A549 (cell line): ENCODE results near the gene TNPO2. TPM values are rescaled to one million over a fixed set of nuclear protein-coding genes. Genes with fewer than 3 reads are reported as not detected.

Experiments
- ATAC-seq, 2 experiments: fragments of 200-7000 bp in 1 of 2; fragments of >200 bp in 1 of 2; cut with Nextera tagmentation in 1 of 2; cut with Tn5 transposase in 1 of 2; 3 replicates each; pipeline versions ENCODE4 v1.8.0 to v1.9.1; 2018 to 2020; ENCODE audit warnings: mild to moderate bottlenecking in 1 of 2, moderate library complexity in 1 of 2
- CTCF ChIA-PET: fragments of 300-600 bp; sonication (Branson Sonifier 250); formaldehyde crosslinking; extraction: SDS; loops from one replicate; lab custom pipeline; 2021; ENCODE audit warnings: antibody characterized with exemption, inconsistent platforms; lab: Yijun Ruan, JAX
- POLR2A ChIA-PET: fragments of 350-600 bp; formaldehyde crosslinking; extraction: SDS; loops from one replicate; lab custom pipeline; 2021; ENCODE audit warnings: antibody characterized with exemption, inconsistent platforms; lab: Yijun Ruan, JAX
- DNase-seq, 2 experiments: peaks; one replicate each; pipeline versions ENCODE4 v3.0.0 to v3.0.0-alpha.2; 2011 to 2016; ENCODE audit warnings: low read depth in 1 of 2, low spot score in 1 of 2
- FAIRE-seq: peaks from 2 replicates; lab custom pipeline; 2011; peaks lifted over from hg19 to GRCh38; lab: Jason Lieb, UNC
- H3K27ac ChIP-seq, 2 experiments: fragments of >200 bp; sonication (Bioruptor Twin); formaldehyde crosslinking; 3 replicates each; pipeline ENCODE4 v1.5.1; 2016 to 2017
- H3K4me1 ChIP-seq: fragments of >200 bp; sonication (Bioruptor Twin); formaldehyde crosslinking; 3 replicates; pipeline ENCODE4 v1.6.1; 2016
- H3K4me2 ChIP-seq: fragments of >200 bp; sonication (Bioruptor Twin); formaldehyde crosslinking; 3 replicates; pipeline ENCODE4 v1.6.1; 2016
- H3K4me3 ChIP-seq: fragments of >200 bp; sonication (Bioruptor Twin); formaldehyde crosslinking; 3 replicates; pipeline ENCODE4 v1.5.1; 2016
- H3K9me3 ChIP-seq: fragments of >200 bp; sonication (Bioruptor Twin); formaldehyde crosslinking; 3 replicates; pipeline ENCODE4 v1.6.1; 2016
- CBX8 ChIP-seq: fragments of 200-600 bp; sonication (generic); IDR thresholded peaks from 2 replicates; pipeline ENCODE4 v1.6.1; 2016
- EHF ChIP-seq: fragments of 250-450 bp; sonication (Bioruptor Pico); IDR thresholded peaks from 2 replicates; pipeline ENCODE4 v1.5.0; 2020; ENCODE audit warnings: mild to moderate bottlenecking
- EHMT2 ChIP-seq: fragments of 200-600 bp; sonication (generic); IDR thresholded peaks from 2 replicates; pipeline ENCODE4 v1.6.1; 2016; ENCODE audit warnings: antibody characterized with exemption, low read depth, mild to moderate bottlenecking, moderate library complexity
- ESRRA ChIP-seq: fragments of 150-350 bp; IDR thresholded peaks from 2 replicates; pipeline ENCODE4 v1.6.1; 2014; ENCODE audit warnings: mild to moderate bottlenecking, low read length, borderline replicate concordance
- FOSL2 ChIP-seq, 2 experiments: fragments of 450-650 bp in 1 of 2; fragments of >200 bp in 1 of 2; sonication (Bioruptor Twin) in 1 of 2; formaldehyde crosslinking; IDR thresholded peaks; 2 replicates each; pipeline versions ENCODE4 v1.5.0 to v1.6.1; 2016 to 2020; ENCODE audit warnings: mild to moderate bottlenecking in 1 of 2, moderate library complexity in 1 of 2
- FOXS1 ChIP-seq: fragments of 250-450 bp; sonication (Bioruptor Pico); IDR thresholded peaks from 2 replicates; pipeline ENCODE4 v1.5.0; 2020; ENCODE audit warnings: mild to moderate bottlenecking, moderate library complexity
- HEYL ChIP-seq: fragments of 250-450 bp; sonication (Bioruptor Pico); IDR thresholded peaks from 2 replicates; pipeline ENCODE4 v1.8.0; 2021; ENCODE audit warnings: mild to moderate bottlenecking, moderate library complexity
- HOXB13 ChIP-seq: fragments of 250-450 bp; sonication (Bioruptor Pico); IDR thresholded peaks from 2 replicates; pipeline ENCODE4 v1.5.0; 2020; ENCODE audit warnings: low read depth, mild to moderate bottlenecking, moderate library complexity
- JUN ChIP-seq, 2 experiments: fragments of >200 bp; sonication (Bioruptor Twin); formaldehyde crosslinking; IDR thresholded peaks; 2 replicates in 1 of 2; 3 replicates in 1 of 2; pipeline ENCODE4 v1.6.1; 2016 to 2017
- KDM5A ChIP-seq: fragments of 200-600 bp; sonication (generic); IDR thresholded peaks from 2 replicates; pipeline ENCODE4 v1.6.1; 2016; ENCODE audit warnings: antibody characterized with exemption, mild to moderate bottlenecking
- MAFK ChIP-seq: fragments of 450-650 bp; IDR thresholded peaks from 2 replicates; pipeline ENCODE4 v1.6.1; 2014; ENCODE audit not compliant: partially characterized antibody
- MAZ ChIP-seq: fragments of 150-350 bp; IDR thresholded peaks from 2 replicates; pipeline ENCODE4 v1.6.1; 2014; ENCODE audit warnings: antibody characterized with exemption, low read depth, low read length, borderline replicate concordance
- NFE2L2 ChIP-seq: fragments of 150-350 bp; conservative IDR thresholded peaks from 2 replicates; pipeline ENCODE4 v1.6.1; 2014; ENCODE audit warnings: low read length
- NPAS2 ChIP-seq: fragments of 250-450 bp; sonication (Bioruptor Pico); IDR thresholded peaks from 2 replicates; pipeline ENCODE4 v1.8.0; 2022; ENCODE audit warnings: mild to moderate bottlenecking, moderate library complexity, borderline replicate concordance
- NR3C1 ChIP-seq: fragments of >200 bp; sonication (Bioruptor Twin); formaldehyde crosslinking; IDR thresholded peaks from 3 replicates; pipeline ENCODE4 v1.6.1; 2017
- POLR2A ChIP-seq: IDR thresholded peaks from 2 replicates; pipeline ENCODE4 v1.6.1; 2012; ENCODE audit warnings: mild to moderate bottlenecking, low read length
- RCOR1 ChIP-seq: fragments of 150-350 bp; IDR thresholded peaks from 2 replicates; pipeline ENCODE4 v1.6.1; 2014; ENCODE audit warnings: antibody characterized with exemption, low read length, low read depth
- RNF2 ChIP-seq: fragments of 200-600 bp; sonication (generic); IDR thresholded peaks from 2 replicates; pipeline ENCODE4 v1.6.1; 2016; ENCODE audit warnings: low read depth, mild to moderate bottlenecking, antibody characterized with exemption, moderate library complexity, borderline replicate concordance
- TFCP2L1 ChIP-seq: fragments of 250-450 bp; sonication (Bioruptor Pico); IDR thresholded peaks from 2 replicates; pipeline ENCODE4 v1.5.0; 2021; ENCODE audit warnings: mild to moderate bottlenecking
- ZFP36 ChIP-seq: fragments of 450-650 bp; IDR thresholded peaks from 2 replicates; pipeline ENCODE4 v1.6.1; 2014; ENCODE audit warnings: borderline replicate concordance; ENCODE audit not compliant: partially characterized antibody
- ZSCAN20 ChIP-seq: fragments of 250-450 bp; sonication (Bioruptor Pico); IDR thresholded peaks from 2 replicates; pipeline ENCODE4 v1.8.0; 2022; ENCODE audit warnings: mild to moderate bottlenecking, moderate library complexity
- WGBS: methylation state at CpG from one replicate; pipeline ENCODE4 v1.1.6; 2017; ENCODE audit errors: missing lambda C conversion rate; 5-methylcytosine and 5-hydroxymethylcytosine counted together
- polyA plus RNA-seq, 4 experiments: library from polyadenylated mRNA; depleted of rRNA in 3 of 4; stranded (reverse); fragments of >200 nt; fragmentation: RNase III in 1 of 4; extraction: RNeasy Plus Mini Kit Qiagen cat#74134 plus additional on column Dnase treatment in 1 of 4; gene quantifications; 2 replicates in 3 of 4; 3 replicates in 1 of 4; pipeline ENCODE4 v1.2.3, GENCODE V29; 2011 to 2017
- TF ChIP-seq, protein P1 (sequence below): fragments of 450-650 bp; IDR thresholded peaks from 2 replicates; pipeline ENCODE4 v1.6.1; 2014; ENCODE audit warnings: antibody characterized with exemption
- TF ChIP-seq, protein P2 (sequence below): fragments of >200 bp; sonication (Bioruptor Twin); formaldehyde crosslinking; IDR thresholded peaks from 3 replicates; pipeline ENCODE4 v1.6.1; 2016
- TF ChIP-seq, protein P3 (sequence below): fragments of >200 bp; sonication (Bioruptor Twin); formaldehyde crosslinking; IDR thresholded peaks from 2 replicates; pipeline ENCODE4 v1.6.1; 2016
- TF ChIP-seq, protein P4 (sequence below): fragments of 200-600 bp; sonication (generic); IDR thresholded peaks from 2 replicates; pipeline ENCODE4 v1.6.1; 2016; ENCODE audit warnings: antibody characterized with exemption, mild to moderate bottlenecking, moderate library complexity
- TF ChIP-seq, protein P5 (sequence below): fragments of 150-350 bp; IDR thresholded peaks from 2 replicates; pipeline ENCODE4 v1.6.1; 2014; ENCODE audit warnings: low read depth, mild to moderate bottlenecking, low read length

The TNPO2 gene
- polyA plus RNA-seq, 2 of the 4 experiments (the other 2 are of a cell fraction): 33.7 to 41.0 TPM

DNA sequence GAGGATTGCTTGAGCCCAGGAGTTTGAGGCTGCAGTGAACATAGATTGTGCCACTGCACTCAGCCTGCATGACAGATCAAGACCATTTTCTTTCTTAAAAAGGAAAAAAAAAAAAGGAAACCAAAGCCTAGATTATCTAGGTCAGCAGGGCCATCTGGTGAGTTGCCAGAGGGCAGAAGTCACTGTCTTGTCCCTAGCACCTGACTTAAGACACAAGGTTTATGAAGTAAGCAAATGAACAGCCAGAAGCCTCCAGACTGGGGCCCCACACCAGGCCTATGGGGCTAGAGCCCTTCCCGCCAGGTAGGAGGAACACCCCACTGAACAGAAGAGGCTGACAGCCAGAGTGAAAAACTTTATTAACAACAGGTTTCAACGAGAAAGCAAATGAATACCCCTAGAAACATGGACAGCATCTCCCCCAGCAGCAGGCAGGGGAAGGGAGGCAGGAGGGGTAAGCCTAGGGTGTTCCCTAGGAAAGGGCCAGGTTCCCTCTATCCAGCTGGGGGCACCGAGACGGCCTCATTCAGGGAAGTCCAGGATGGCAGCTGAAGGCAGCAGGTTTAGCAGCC is 55.9 kb downstream of the TNPO2 start:
- FAIRE-seq (no peak), ATAC-seq (no peak), DNase-seq (no peak)
- POLR2A ChIA-PET: no interaction called here
- CTCF ChIA-PET: interaction anchor here (1.3 kb wide), 1 partner anchor 9 kb away, joined by 3 read pairs; no protein-coding TSS in a partner anchor
- Histone ChIP-seq H3K4me2 (peak overlapping the region; percentile 93), H3K9me3 (no peaks in the 10 kb centered on the region), H3K4me3 (peak overlapping the region; percentile 97; the same call in 1 of the 3 replicates), H3K4me1 (peaks cover 11% of the 10 kb centered on the region), H3K27ac (no peak overlapping the region)
- WGBS: 63% methylated on average over 4 of the region's 4 CpGs
- TF ChIP-seq TFCP2L1 (CRISPR knock-in tag) (no peak), HEYL (CRISPR knock-in tag) (no peak), ZSCAN20 (CRISPR knock-in tag) (no peak), KDM5A (no peak), RNF2 (no peak), MAFK (no peak), NPAS2 (no peak), MAZ (no peak), EHMT2 (no peak)
- TF ChIP-seq, protein P1, sequence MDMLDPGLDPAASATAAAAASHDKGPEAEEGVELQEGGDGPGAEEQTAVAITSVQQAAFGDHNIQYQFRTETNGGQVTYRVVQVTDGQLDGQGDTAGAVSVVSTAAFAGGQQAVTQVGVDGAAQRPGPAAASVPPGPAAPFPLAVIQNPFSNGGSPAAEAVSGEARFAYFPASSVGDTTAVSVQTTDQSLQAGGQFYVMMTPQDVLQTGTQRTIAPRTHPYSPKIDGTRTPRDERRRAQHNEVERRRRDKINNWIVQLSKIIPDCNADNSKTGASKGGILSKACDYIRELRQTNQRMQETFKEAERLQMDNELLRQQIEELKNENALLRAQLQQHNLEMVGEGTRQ: no peak
- TF ChIP-seq, protein P2, sequence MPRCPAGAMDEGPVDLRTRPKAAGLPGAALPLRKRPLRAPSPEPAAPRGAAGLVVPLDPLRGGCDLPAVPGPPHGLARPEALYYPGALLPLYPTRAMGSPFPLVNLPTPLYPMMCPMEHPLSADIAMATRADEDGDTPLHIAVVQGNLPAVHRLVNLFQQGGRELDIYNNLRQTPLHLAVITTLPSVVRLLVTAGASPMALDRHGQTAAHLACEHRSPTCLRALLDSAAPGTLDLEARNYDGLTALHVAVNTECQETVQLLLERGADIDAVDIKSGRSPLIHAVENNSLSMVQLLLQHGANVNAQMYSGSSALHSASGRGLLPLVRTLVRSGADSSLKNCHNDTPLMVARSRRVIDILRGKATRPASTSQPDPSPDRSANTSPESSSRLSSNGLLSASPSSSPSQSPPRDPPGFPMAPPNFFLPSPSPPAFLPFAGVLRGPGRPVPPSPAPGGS: no peak

DNA sequence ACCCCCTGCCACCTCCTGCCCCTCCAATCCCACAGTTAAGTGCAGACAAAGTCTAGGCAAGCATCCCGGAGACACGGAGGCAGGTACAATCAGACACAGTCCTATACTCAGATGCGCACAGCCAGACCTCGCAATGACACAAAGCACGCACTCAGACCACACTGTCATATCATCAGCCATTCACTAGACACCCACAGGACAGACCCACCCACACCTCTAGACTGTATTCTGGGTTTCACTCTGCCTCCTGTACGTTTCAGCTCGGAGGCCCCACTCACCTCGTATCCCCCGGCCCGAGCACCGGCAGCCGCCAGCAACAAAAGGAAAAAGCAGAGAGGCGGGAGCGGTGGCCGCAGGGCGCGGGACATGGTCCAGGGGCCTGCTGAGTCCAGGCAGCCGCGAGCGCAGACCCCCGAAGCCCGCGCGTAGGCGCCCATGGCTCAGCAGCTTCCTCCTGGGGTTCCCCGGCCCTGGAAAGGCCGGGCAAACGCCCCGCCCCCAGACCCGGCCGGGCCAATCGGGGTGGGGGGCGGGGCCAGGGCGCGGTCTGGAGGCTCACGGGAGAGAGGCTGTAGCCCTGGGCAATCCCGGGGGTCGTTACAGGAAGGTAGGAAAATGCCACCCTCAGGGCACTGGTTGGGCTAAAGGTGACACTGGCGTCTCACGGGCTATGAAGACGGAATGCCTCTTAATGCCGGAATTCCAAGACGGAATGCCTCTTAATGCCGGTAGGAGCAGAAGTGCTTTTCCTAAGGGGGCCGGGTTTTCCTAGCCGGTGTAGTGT is 57.3 kb downstream of the TNPO2 start, which contains the start of the genes MAN2B1 and WDR83:
TSS of gene MAN2B1 (minus strand) at position 478 of the 784 bp plus-strand sequence. CDS start at position 437, 41 bp downstream.
TSS of gene WDR83 (plus strand) at position 543 of the 784 bp plus-strand sequence. CDS start 2,984 bp downstream, outside the sequence.
- H3K27ac ChIP-seq: peak within 1 kb of the TSS; percentile 82 to 86
- TF ChIP-seq FOSL2 (IDR thresholded peaks at IDR 0.05) (no peak), FOSL2 (CRISPR knock-in tag; IDR thresholded peaks at IDR 0.05) (no peak), POLR2A (no peak), JUN (IDR thresholded peaks at IDR 0.05) (no peak), FOXS1 (CRISPR knock-in tag) (no peak), EHF (CRISPR knock-in tag) (no peak), RCOR1 (no peak), ESRRA (no peak), CBX8 (no peak), TFCP2L1 (CRISPR knock-in tag) (no peak), NFE2L2 (no peak), HOXB13 (CRISPR knock-in tag) (no peak), NR3C1 (no peak), ZFP36 (no peak)
- TF ChIP-seq, protein P3, sequence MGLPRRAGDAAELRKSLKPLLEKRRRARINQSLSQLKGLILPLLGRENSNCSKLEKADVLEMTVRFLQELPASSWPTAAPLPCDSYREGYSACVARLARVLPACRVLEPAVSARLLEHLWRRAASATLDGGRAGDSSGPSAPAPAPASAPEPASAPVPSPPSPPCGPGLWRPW: no peak
- TF ChIP-seq, protein P4, sequence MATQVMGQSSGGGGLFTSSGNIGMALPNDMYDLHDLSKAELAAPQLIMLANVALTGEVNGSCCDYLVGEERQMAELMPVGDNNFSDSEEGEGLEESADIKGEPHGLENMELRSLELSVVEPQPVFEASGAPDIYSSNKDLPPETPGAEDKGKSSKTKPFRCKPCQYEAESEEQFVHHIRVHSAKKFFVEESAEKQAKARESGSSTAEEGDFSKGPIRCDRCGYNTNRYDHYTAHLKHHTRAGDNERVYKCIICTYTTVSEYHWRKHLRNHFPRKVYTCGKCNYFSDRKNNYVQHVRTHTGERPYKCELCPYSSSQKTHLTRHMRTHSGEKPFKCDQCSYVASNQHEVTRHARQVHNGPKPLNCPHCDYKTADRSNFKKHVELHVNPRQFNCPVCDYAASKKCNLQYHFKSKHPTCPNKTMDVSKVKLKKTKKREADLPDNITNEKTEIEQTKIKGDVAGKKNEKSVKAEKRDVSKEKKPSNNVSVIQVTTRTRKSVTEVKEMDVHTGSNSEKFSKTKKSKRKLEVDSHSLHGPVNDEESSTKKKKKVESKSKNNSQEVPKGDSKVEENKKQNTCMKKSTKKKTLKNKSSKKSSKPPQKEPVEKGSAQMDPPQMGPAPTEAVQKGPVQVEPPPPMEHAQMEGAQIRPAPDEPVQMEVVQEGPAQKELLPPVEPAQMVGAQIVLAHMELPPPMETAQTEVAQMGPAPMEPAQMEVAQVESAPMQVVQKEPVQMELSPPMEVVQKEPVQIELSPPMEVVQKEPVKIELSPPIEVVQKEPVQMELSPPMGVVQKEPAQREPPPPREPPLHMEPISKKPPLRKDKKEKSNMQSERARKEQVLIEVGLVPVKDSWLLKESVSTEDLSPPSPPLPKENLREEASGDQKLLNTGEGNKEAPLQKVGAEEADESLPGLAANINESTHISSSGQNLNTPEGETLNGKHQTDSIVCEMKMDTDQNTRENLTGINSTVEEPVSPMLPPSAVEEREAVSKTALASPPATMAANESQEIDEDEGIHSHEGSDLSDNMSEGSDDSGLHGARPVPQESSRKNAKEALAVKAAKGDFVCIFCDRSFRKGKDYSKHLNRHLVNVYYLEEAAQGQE: no peak
- TF ChIP-seq, protein P5, sequence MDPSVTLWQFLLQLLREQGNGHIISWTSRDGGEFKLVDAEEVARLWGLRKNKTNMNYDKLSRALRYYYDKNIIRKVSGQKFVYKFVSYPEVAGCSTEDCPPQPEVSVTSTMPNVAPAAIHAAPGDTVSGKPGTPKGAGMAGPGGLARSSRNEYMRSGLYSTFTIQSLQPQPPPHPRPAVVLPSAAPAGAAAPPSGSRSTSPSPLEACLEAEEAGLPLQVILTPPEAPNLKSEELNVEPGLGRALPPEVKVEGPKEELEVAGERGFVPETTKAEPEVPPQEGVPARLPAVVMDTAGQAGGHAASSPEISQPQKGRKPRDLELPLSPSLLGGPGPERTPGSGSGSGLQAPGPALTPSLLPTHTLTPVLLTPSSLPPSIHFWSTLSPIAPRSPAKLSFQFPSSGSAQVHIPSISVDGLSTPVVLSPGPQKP: no peak
- peaks cover 11% of the 10 kb centered on the region for H3K4me1 ChIP-seq
- no peaks in the 10 kb centered on the region for H3K9me3 ChIP-seq
- no peak for FAIRE-seq
- POLR2A ChIA-PET: interaction anchor here (0.5 to 1.2 kb wide), 5 partner anchors 9 to 56 kb away, joined by 3 to 5 read pairs (median 3); partner anchors contain the start of genes DHPS, ZNF490 and ZNF791
- DNase-seq: peak; percentile 41 to 73
- 16% methylated on average over 21 of the region's 46 CpGs for WGBS
- H3K4me3 ChIP-seq: peak within 1 kb of the TSS; percentile 90
- H3K4me2 ChIP-seq: peak within 1 kb of the TSS; percentile 97
- CTCF ChIA-PET: interaction anchor here (0.6 to 1.3 kb wide), 3 partner anchors 10 to 413 kb away, joined by 3 to 6 read pairs (median 4); no protein-coding TSS in a partner anchor
- peak; percentile 74 to 85 for ATAC-seq
